ENCODE results near the gene SRCIN1. TPM values are rescaled to one million over a fixed set of nuclear protein-coding genes. Genes with fewer than 3 reads are reported as not detected.

The SRCIN1 gene
- total RNA-seq, 1 experiment from 2014 or later: 2.6 TPM

DNA sequence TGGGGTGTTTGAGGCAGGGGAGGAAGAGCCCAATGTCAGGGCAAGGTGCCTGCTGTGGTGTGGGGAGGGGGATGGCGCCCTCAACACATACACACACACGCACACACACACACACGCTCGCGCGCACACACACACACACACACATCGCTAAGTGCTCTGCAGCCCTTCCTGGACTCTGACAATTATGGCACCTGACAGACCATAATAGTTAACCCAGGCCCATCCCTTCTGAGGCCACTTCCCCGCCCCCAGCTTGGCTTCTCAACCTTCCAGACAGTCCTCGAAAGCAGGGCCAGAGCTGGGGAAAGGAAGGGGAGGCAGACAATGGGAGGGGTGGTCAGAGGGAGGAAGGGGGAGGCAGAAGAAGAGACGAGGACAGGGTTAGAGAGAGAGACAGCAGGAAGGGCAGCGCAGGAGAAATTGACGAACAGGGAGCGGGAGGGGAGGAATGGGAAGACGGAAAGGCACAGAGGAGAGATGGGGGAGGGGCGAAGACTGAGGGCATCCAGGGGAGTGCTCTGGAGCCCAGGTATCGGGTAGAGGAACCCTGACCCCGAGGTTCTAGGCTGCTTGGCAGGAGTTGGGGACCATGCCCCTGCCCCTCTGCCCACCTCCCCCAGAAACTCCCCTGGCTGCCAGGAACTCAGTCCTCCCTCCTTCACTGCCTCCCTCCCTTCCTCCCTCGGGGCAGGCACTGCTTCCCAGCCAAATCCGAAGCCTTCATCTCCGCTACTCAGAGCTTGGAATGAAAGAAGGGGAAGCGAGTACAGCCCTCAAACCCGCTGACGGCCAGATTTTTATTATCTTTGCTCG is 4.0 kb downstream of the SRCIN1 start:
- H3K36me3 ChIP-seq (ENCODE audit: low read depth, low read length): no peaks in the 10 kb centered on the region
- no peaks in the 10 kb centered on the region for H3K79me2 ChIP-seq (ENCODE audit: low read length)
- H4K20me1 ChIP-seq (ENCODE audit: low read length): no peaks in the 10 kb centered on the region
- no peak for TF ChIP-seq EZH2 (IDR thresholded peaks at IDR 0.05; ENCODE audit: low read length, unreplicated experiment)
- TF ChIP-seq, protein P1, sequence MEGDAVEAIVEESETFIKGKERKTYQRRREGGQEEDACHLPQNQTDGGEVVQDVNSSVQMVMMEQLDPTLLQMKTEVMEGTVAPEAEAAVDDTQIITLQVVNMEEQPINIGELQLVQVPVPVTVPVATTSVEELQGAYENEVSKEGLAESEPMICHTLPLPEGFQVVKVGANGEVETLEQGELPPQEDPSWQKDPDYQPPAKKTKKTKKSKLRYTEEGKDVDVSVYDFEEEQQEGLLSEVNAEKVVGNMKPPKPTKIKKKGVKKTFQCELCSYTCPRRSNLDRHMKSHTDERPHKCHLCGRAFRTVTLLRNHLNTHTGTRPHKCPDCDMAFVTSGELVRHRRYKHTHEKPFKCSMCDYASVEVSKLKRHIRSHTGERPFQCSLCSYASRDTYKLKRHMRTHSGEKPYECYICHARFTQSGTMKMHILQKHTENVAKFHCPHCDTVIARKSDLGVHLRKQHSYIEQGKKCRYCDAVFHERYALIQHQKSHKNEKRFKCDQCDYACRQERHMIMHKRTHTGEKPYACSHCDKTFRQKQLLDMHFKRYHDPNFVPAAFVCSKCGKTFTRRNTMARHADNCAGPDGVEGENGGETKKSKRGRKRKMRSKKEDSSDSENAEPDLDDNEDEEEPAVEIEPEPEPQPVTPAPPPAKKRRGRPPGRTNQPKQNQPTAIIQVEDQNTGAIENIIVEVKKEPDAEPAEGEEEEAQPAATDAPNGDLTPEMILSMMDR (conservative IDR thresholded peaks at IDR 0.05; ENCODE audit: low read depth, low read length): no peak
- no peak for TF ChIP-seq EZH2phosphoT487 (IDR thresholded peaks at IDR 0.05; ENCODE audit: borderline replicate concordance, low read length)
- H3K9ac ChIP-seq (ENCODE audit: low read length): no peak overlapping the region
- H3K4me3 ChIP-seq (ENCODE audit: low read length): no peak overlapping the region
- no peaks in the 10 kb centered on the region for H3F3A ChIP-seq (ENCODE audit: low read length, unreplicated experiment)
- no peak overlapping the region for H3K27ac ChIP-seq (ENCODE audit: low read length)
- peaks cover 2% of the 10 kb centered on the region; the same call in 1 of the 2 replicates for H3K4me1 ChIP-seq (ENCODE audit: insufficient read depth, low read length)
- DNase-seq (no peak), ATAC-seq (no peak)
- POLR2A ChIA-PET (ENCODE audit: unreplicated experiment): no interaction called here
- H3K27me3 ChIP-seq (ENCODE audit: low read length): no peaks in the 10 kb centered on the region
- no peak overlapping the region for H2AFZ ChIP-seq (ENCODE audit: low read length)
- BruUV-seq (replicated peaks): no TSS peak
- no peaks in the 10 kb centered on the region for H3K9me3 ChIP-seq (ENCODE audit: low read length)
- intact Hi-C loops (cut with micrococcal nuclease): no loop called here
- no peaks in the 10 kb centered on the region for H3K9me2 ChIP-seq (replicated peaks; ENCODE audit: low read length)
- CTCF ChIA-PET: no interaction called here
- H3K4me2 ChIP-seq (ENCODE audit: low read length): no peak overlapping the region

DNA sequence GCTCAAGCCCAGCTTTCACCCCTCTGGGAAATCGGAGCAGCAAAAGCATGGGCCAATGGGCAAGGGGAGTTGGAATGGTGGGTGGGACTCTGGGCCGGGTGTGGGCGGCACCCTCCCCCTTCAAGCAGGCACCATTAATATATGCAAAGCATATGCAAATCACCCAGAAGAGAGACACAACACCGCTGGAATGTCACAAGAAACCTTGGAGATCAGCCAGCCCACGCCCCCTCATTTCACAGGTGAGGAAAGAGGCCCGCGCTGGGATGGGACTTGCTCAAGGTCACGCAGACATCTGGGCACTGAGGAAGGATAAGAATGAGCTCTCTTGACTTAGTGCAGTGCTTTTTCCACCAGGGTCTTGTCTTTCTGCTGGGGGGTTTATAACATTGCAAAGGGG is 4.8 kb downstream of the SRCIN1 start:
- TF ChIP-seq, protein P1 (conservative IDR thresholded peaks at IDR 0.05; ENCODE audit: low read depth, low read length): no peak
- no peak for TF ChIP-seq EZH2 (IDR thresholded peaks at IDR 0.05; ENCODE audit: low read length, unreplicated experiment)
- no peak for TF ChIP-seq EZH2phosphoT487 (IDR thresholded peaks at IDR 0.05; ENCODE audit: borderline replicate concordance, low read length)
- intact Hi-C loops (cut with micrococcal nuclease): no loop called here
- no peak overlapping the region for H3K4me3 ChIP-seq (ENCODE audit: low read length)
- no peak for ATAC-seq
- no peak overlapping the region for H2AFZ ChIP-seq (ENCODE audit: low read length)
- no peak overlapping the region for H3K27ac ChIP-seq (ENCODE audit: low read length)
- no peaks in the 10 kb centered on the region for H3K9me3 ChIP-seq (ENCODE audit: low read length)
- H3K9me2 ChIP-seq (replicated peaks; ENCODE audit: low read length): no peaks in the 10 kb centered on the region
- no peaks in the 10 kb centered on the region for H3K27me3 ChIP-seq (ENCODE audit: low read length)
- no peak overlapping the region for H3K9ac ChIP-seq (ENCODE audit: low read length)
- no peaks in the 10 kb centered on the region for H3K36me3 ChIP-seq (ENCODE audit: low read depth, low read length)
- no peak overlapping the region for H3K4me2 ChIP-seq (ENCODE audit: low read length)
- CTCF ChIA-PET: no interaction called here
- H3K4me1 ChIP-seq (ENCODE audit: insufficient read depth, low read length): no peaks in the 10 kb centered on the region
- no peaks in the 10 kb centered on the region for H3K79me2 ChIP-seq (ENCODE audit: low read length)
- POLR2A ChIA-PET (ENCODE audit: unreplicated experiment): no interaction called here
- no TSS peak for BruUV-seq (replicated peaks)
- H4K20me1 ChIP-seq (ENCODE audit: low read length): no peaks in the 10 kb centered on the region
- DNase-seq: no peak
- no peaks in the 10 kb centered on the region for H3F3A ChIP-seq (ENCODE audit: low read length, unreplicated experiment)

DNA sequence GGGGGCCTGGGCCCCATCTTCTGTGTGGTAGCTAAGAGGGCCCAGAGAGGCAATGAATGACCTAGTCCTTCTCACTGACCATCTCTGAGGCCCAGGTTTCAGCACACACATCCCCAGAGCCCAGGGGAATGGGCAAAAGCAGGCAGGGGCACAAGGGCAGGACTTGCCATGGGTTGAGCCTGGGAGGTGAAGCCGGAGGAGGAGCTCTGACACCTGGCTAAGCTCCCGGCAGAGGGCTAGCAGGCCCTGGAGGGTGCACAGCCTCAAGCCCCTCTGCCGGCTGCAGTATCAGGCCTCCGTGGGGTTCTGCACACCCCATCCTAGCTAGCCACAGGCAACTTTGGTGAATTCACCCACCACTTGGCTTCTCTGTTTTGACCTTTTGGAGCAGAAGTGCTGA is 5.3 kb downstream of the SRCIN1 start:
- TF ChIP-seq, protein P1 (conservative IDR thresholded peaks at IDR 0.05; ENCODE audit: low read depth, low read length): no peak
- TF ChIP-seq EZH2 (IDR thresholded peaks at IDR 0.05; ENCODE audit: low read length, unreplicated experiment) (no peak), EZH2phosphoT487 (IDR thresholded peaks at IDR 0.05; ENCODE audit: borderline replicate concordance, low read length) (no peak)
- H3K79me2 ChIP-seq (ENCODE audit: low read length): no peaks in the 10 kb centered on the region
- H4K20me1 ChIP-seq (ENCODE audit: low read length): no peaks in the 10 kb centered on the region
- intact Hi-C loops (cut with micrococcal nuclease): no loop called here
- no peaks in the 10 kb centered on the region for H3K9me2 ChIP-seq (replicated peaks; ENCODE audit: low read length)
- no peaks in the 10 kb centered on the region for H3K27me3 ChIP-seq (ENCODE audit: low read length)
- H3F3A ChIP-seq (ENCODE audit: low read length, unreplicated experiment): no peaks in the 10 kb centered on the region
- no peak overlapping the region for H2AFZ ChIP-seq (ENCODE audit: low read length)
- H3K9ac ChIP-seq (ENCODE audit: low read length): no peak overlapping the region
- no peak overlapping the region for H3K4me2 ChIP-seq (ENCODE audit: low read length)
- ATAC-seq: no peak
- H3K36me3 ChIP-seq (ENCODE audit: low read depth, low read length): no peaks in the 10 kb centered on the region
- DNase-seq: no peak
- H3K4me1 ChIP-seq (ENCODE audit: insufficient read depth, low read length): no peaks in the 10 kb centered on the region
- no TSS peak for BruUV-seq (replicated peaks)
- ChIA-PET POLR2A (ENCODE audit: unreplicated experiment) (no interaction called here), CTCF (no interaction called here)
- H3K4me3 ChIP-seq (ENCODE audit: low read length): no peak overlapping the region
- no peaks in the 10 kb centered on the region for H3K9me3 ChIP-seq (ENCODE audit: low read length)
- no peak overlapping the region for H3K27ac ChIP-seq (ENCODE audit: low read length)

Data from PC-3 (cell line).